ENCODE results near the gene UNC5A. TPM values are rescaled to one million over a fixed set of nuclear protein-coding genes. Genes with fewer than 3 reads are reported as not detected.

Gene UNC5A
- total RNA-seq, 2 experiments from 2014 or later = not detected

- H3K9me3 Mint-ChIP-seq = peaks cover 5% of the 10 kb centered on the region
- no peak overlapping the region for H3K4me3 Mint-ChIP-seq
- ChIA-PET POLR2A (no interaction called here), CTCF (interaction anchor here (0.6 to 0.7 kb wide), 2 partner anchors 23 to 24 kb away, joined by 3 read pairs; partner anchors contain the start of gene HK3)
- DNase-seq = no peak
- no peak overlapping the region for H3K27ac Mint-ChIP-seq
- H3K27me3 Mint-ChIP-seq = peaks cover 18% of the 10 kb centered on the region
- peaks cover 3% of the 10 kb centered on the region for H3K4me1 Mint-ChIP-seq
- H3K36me3 Mint-ChIP-seq (ENCODE audit: low read depth) = no peaks in the 10 kb centered on the region
Observed at GRCh38 chr5:176875014-176875550, 64.7 kb downstream of the UNC5A start.

DNA sequence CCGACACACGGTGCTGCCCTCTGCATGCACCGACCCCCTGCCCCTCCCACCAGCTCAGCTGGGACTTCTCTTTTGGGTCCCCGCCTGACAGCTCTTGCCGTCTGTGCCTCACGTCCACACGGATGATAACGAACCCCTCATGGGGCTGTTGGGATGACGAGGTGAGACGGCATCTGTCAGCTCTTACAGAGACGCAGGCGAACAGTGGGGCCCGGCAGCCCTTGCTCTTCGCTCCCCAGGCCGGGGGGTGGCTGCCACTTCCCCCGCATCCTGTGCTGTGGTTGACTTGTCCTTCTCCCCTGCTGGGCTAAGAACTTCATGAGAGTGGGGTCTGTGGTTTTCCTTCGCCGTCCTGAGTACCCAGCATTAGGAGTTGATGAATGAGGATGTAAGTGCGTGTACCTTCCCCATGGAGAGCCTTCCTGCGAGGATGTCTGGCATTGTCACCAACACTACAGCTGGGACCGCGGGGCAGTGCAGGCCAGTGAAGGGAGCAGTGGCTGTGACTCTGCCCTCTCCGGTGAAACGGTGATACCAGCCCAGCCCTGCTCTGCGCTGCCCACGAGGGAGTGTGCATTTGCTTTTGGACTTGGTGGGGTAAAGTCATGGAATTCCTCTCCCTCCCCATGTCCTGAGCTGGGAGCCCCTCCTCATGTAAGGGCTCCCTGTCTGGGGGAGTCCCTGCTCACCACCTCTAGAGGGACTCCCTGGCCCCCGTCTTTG is 65.6 kb downstream of the UNC5A start:
- ChIA-PET POLR2A (no interaction called here), CTCF (interaction anchor here (0.6 kb wide), 1 partner anchor 23 kb away, joined by 3 read pairs; the partner anchor contains the start of gene HK3)
- no peak overlapping the region for H3K4me3 Mint-ChIP-seq
- no peak for DNase-seq
- H3K4me1 Mint-ChIP-seq = peaks cover 3% of the 10 kb centered on the region
- no peaks in the 10 kb centered on the region for H3K36me3 Mint-ChIP-seq (ENCODE audit: low read depth)
- H3K27ac Mint-ChIP-seq = no peak overlapping the region
- H3K9me3 Mint-ChIP-seq = no peaks in the 10 kb centered on the region
- H3K27me3 Mint-ChIP-seq = peaks cover 18% of the 10 kb centered on the region

DNA sequence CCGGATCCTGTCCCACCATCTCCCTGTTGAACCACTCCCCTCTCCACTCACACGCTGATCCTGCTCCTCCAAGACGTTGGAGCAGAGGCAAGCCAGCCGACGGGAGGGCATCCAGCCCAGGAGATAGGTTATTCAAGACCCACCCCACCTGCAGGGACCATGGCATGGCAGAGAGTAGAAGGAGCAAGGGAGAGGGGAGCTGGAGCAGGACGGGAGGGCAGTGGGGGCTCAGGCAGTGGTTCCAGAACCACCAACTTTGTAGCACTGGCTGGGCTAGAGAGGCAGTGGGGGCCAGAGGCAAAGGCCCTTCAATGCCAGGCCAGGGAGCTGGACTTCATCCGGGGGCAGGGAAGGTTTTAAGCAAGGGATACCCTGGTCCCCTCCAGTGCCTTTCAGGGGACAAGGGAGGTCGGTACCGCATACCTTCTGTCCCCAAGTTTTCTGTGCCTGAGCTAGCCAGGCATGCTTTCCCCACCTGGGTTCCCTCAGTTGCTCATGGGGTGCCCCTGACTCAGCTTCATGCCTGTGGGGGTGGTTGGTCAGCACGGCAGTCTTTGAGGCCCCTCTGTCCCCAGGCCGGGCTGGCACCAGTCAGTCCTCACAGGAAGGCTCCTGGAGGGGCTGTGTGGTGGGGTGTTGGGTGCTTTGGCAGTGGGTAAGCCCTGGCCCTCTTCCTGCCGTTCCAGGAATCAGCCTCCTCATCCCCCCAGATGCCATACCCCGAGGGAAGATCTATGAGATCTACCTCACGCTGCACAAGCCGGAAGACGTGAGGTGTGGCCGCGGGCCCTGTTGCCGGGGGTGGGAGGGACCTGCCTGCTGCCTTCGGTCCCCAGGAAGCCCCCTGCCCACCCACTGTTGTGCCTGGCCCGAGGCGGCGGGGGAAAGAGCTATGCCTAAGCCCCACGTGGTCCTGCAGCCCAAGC is 66.4 kb downstream of the UNC5A start:
- Mint-ChIP-seq H3K27ac (no peak overlapping the region), H3K4me3 (no peak overlapping the region), H3K27me3 (peaks cover 18% of the 10 kb centered on the region), H3K4me1 (peaks cover 3% of the 10 kb centered on the region), H3K36me3 (ENCODE audit: low read depth) (no peaks in the 10 kb centered on the region), H3K9me3 (no peaks in the 10 kb centered on the region)
- DNase-seq = no peak
- ChIA-PET CTCF (no interaction called here), POLR2A (no interaction called here)

DNA sequence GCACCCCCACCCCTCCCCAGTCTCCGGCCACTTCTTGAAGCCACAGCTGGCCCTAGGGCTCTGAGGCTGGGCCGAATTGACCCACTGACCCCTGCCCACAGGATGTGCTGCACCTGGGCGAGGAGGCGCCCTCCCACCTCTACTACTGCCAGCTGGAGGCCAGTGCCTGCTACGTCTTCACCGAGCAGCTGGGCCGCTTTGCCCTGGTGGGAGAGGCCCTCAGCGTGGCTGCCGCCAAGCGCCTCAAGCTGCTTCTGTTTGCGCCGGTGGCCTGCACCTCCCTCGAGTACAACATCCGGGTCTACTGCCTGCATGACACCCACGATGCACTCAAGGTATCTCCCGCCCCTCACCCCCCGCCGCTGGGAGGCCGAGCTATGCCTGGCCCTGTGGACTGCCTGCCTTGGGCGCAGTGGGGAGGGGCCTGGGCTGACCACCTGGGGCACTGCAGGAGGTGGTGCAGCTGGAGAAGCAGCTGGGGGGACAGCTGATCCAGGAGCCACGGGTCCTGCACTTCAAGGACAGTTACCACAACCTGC is 67.5 kb downstream of the UNC5A start:
- H3K4me1 Mint-ChIP-seq = peaks cover 3% of the 10 kb centered on the region
- POLR2A ChIA-PET = no interaction called here
- no peaks in the 10 kb centered on the region for H3K9me3 Mint-ChIP-seq
- peaks cover 18% of the 10 kb centered on the region for H3K27me3 Mint-ChIP-seq
- DNase-seq = no peak
- H3K4me3 Mint-ChIP-seq = no peak overlapping the region
- H3K36me3 Mint-ChIP-seq (ENCODE audit: low read depth) = no peaks in the 10 kb centered on the region
- CTCF ChIA-PET = interaction anchor here (1.1 kb wide), 1 partner anchor 18 kb away, joined by 3 read pairs; no protein-coding TSS in a partner anchor
- no peak overlapping the region for H3K27ac Mint-ChIP-seq

DNA sequence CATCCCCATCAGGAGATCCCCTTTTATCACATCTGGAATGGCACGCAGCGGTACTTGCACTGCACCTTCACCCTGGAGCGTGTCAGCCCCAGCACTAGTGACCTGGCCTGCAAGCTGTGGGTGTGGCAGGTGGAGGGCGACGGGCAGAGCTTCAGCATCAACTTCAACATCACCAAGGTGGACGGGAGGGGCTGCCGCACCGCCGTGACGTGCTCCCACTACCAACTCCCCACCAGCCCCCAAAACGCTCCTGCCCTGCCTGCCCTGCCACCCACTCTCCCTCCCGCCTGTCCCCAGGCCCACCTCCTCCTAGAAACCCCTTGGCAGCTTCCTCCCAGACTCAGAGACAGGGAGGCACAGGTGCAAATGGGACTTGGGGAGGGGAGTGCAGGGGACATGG is 68.1 kb downstream of the UNC5A start:
- CTCF ChIA-PET = interaction anchor here (1.1 kb wide), 1 partner anchor 19 kb away, joined by 3 read pairs; no protein-coding TSS in a partner anchor
- Mint-ChIP-seq H3K9me3 (no peaks in the 10 kb centered on the region), H3K27me3 (peaks cover 18% of the 10 kb centered on the region), H3K27ac (no peak overlapping the region), H3K4me3 (no peak overlapping the region), H3K36me3 (ENCODE audit: low read depth) (no peaks in the 10 kb centered on the region), H3K4me1 (peaks cover 3% of the 10 kb centered on the region)
- no peak for DNase-seq
- POLR2A ChIA-PET = no interaction called here

GRCh38 chr5:176878906-176879662 is 68.7 kb downstream of the UNC5A start:
- no peaks in the 10 kb centered on the region for H3K36me3 Mint-ChIP-seq (ENCODE audit: low read depth)
- no peaks in the 10 kb centered on the region for H3K9me3 Mint-ChIP-seq
- peaks cover 3% of the 10 kb centered on the region for H3K4me1 Mint-ChIP-seq
- H3K27me3 Mint-ChIP-seq = peaks cover 18% of the 10 kb centered on the region
- ChIA-PET CTCF (interaction anchor here (0.5 to 1.0 kb wide), 2 partner anchors 61 to 204 kb away, joined by 3 to 4 read pairs; no protein-coding TSS in a partner anchor), POLR2A (no interaction called here)
- H3K27ac Mint-ChIP-seq = no peak overlapping the region
- no peak overlapping the region for H3K4me3 Mint-ChIP-seq
- no peak for DNase-seq

DNA sequence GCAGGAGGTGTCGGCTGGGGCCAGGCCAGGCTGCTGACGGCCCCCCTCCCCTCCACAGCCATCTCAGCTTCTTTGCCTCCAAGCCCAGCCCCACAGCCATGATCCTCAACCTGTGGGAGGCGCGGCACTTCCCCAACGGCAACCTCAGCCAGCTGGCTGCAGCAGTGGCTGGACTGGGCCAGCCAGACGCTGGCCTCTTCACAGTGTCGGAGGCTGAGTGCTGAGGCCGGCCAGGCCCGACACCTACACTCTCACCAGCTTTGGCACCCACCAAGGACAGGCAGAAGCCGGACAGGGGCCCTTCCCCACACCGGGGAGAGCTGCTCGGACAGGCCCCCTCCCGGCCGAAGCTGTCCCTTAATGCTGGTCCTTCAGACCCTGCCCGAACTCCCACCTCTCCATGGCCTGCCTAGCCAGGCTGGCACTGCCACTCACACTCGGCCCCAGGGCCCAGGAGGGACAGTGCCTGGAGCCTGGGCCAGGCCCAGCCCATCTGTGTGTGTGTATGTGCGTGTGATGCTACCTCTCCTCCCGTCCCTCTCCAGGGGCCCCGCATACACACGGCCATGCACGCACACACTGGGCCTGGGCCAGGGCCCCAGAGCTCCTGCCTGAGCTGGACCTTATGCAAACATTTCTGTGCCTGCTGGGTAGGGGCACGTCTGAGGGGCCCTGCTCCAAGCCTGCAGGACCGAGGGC is 69.5 kb downstream of the UNC5A start:
- Mint-ChIP-seq H3K9me3 (no peaks in the 10 kb centered on the region), H3K27ac (no peak overlapping the region), H3K4me1 (peaks cover 6% of the 10 kb centered on the region), H3K36me3 (ENCODE audit: low read depth) (no peaks in the 10 kb centered on the region), H3K4me3 (no peak overlapping the region), H3K27me3 (peaks cover 18% of the 10 kb centered on the region)
- no peak for DNase-seq
- CTCF ChIA-PET = interaction anchor here (0.5 to 1.0 kb wide), 2 partner anchors 61 to 205 kb away, joined by 3 to 4 read pairs; no protein-coding TSS in a partner anchor
- POLR2A ChIA-PET = no interaction called here

DNA sequence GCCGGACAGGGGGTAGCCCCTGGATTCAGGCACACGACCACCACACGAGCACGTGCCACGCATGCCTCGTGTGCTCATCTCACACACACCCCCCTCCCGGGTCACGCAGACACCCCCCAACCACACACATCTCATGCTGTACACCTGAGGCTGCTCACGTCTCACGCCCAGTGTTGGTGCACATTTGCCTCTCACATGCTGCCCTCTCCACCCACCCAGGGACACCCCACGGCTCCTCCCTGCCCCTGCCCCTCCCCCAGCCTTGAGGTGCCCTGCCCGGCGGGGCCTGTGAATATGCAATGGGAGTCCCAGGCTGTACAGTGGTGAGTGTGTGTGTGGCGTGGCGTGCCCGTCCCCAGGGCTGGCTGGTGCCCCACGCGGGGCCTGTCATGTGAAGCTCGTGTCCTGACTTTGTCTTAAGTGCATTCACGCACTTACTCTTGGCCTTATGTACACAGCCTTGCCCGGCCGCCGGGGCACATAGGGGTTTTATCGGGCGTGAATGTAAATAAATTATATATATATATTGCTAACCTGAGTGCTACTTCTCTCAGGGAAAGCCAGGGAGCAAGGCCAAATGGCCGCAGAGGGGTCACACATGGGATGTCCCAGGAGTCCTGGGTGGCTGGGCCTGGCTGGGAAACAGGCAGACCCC is 70.1 kb downstream of the UNC5A start:
- Mint-ChIP-seq H3K4me3 (no peak overlapping the region), H3K9me3 (no peaks in the 10 kb centered on the region)

DNA sequence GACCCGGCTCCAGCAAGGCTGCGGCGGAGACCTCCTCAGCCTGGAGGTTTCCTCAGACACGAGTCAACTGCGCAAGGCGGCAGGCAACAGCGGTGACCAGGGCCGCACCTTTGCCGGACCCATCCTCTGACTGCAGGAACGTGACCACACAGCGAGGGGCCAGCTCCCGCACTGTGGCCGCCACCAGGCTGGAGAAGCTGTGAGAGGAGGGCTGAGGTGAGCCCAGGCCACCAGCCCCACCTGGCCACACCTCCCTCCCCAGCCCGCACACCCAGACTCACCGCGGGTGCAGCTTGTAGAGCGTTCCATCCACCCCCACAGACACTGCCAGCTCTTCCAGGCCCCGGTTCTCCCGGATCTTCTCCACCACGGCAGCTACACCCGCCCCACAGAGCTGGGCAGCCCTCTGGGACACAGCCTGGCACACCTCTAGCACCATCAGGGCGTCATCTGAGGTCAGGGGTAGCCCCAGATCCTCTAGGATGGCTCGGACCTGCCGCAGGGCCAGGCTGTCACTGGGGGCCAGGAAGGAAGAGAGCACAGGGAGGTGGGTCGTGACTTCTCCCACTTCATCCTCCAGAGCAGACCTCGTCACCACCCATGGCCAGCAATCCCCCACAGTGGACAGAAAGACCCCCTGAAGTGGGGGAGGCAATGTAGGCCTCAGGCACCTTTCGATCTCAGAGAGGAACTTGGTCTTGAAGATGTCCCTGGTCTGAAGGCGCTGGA is 70.8 kb downstream of the UNC5A start:
- Mint-ChIP-seq H3K27me3 (peaks cover 4% of the 10 kb centered on the region), H3K27ac (no peak overlapping the region), H3K36me3 (ENCODE audit: low read depth) (no peaks in the 10 kb centered on the region), H3K4me1 (peaks cover 7% of the 10 kb centered on the region), H3K4me3 (no peak overlapping the region), H3K9me3 (no peaks in the 10 kb centered on the region)
- ChIA-PET POLR2A (no interaction called here), CTCF (no interaction called here)
- no peak for DNase-seq

More for the DNA sequence above, 70.1 kb downstream of the UNC5A start:
- peaks cover 10% of the 10 kb centered on the region for H3K4me1 Mint-ChIP-seq
- H3K36me3 Mint-ChIP-seq (ENCODE audit: low read depth) = no peaks in the 10 kb centered on the region
- ChIA-PET POLR2A (no interaction called here), CTCF (interaction anchor here (1.0 kb wide), 1 partner anchor 60 kb away, joined by 4 read pairs; no protein-coding TSS in a partner anchor)
- DNase-seq = no peak
- no peak overlapping the region for H3K27ac Mint-ChIP-seq
- peaks cover 11% of the 10 kb centered on the region for H3K27me3 Mint-ChIP-seq

- POLR2A ChIA-PET = no interaction called here
- H3K36me3 Mint-ChIP-seq (ENCODE audit: low read depth) = no peaks in the 10 kb centered on the region
Observed at GRCh38 chr5:176881816-176882566, 71.6 kb downstream of the UNC5A start.

More at GRCh38 chr5:176881816-176882566, 71.6 kb downstream of the UNC5A start:
- CTCF ChIA-PET = interaction anchor here (1.5 kb wide), 1 partner anchor 17 kb away, joined by 6 read pairs; the partner anchor contains the start of gene HK3
- no peaks in the 10 kb centered on the region for H3K27me3 Mint-ChIP-seq
- peaks cover 7% of the 10 kb centered on the region for H3K4me1 Mint-ChIP-seq
- no peaks in the 10 kb centered on the region for H3K9me3 Mint-ChIP-seq
- DNase-seq = no peak
- no peak overlapping the region for H3K27ac Mint-ChIP-seq
- no peak overlapping the region for H3K4me3 Mint-ChIP-seq
